Activated CD4-positive, alpha-beta T cell treated with anti-CD3 and anti-CD28 coated beads for 1 hour (primary cell): Measurements from ENCODE around the gene EXTL1.
"Not testable (repeated sequence)": the region's sequence is repeated elsewhere in the genome, so short reads cannot be mapped to it uniquely, and the experiment has no call there.

ENCODE experiments used
- DNase-seq: peaks from one replicate; pipeline ENCODE4 v3.0.0-alpha.2; 2020

Gene EXTL1, protein sequence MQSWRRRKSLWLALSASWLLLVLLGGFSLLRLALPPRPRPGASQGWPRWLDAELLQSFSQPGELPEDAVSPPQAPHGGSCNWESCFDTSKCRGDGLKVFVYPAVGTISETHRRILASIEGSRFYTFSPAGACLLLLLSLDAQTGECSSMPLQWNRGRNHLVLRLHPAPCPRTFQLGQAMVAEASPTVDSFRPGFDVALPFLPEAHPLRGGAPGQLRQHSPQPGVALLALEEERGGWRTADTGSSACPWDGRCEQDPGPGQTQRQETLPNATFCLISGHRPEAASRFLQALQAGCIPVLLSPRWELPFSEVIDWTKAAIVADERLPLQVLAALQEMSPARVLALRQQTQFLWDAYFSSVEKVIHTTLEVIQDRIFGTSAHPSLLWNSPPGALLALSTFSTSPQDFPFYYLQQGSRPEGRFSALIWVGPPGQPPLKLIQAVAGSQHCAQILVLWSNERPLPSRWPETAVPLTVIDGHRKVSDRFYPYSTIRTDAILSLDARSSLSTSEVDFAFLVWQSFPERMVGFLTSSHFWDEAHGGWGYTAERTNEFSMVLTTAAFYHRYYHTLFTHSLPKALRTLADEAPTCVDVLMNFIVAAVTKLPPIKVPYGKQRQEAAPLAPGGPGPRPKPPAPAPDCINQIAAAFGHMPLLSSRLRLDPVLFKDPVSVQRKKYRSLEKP

DNA sequence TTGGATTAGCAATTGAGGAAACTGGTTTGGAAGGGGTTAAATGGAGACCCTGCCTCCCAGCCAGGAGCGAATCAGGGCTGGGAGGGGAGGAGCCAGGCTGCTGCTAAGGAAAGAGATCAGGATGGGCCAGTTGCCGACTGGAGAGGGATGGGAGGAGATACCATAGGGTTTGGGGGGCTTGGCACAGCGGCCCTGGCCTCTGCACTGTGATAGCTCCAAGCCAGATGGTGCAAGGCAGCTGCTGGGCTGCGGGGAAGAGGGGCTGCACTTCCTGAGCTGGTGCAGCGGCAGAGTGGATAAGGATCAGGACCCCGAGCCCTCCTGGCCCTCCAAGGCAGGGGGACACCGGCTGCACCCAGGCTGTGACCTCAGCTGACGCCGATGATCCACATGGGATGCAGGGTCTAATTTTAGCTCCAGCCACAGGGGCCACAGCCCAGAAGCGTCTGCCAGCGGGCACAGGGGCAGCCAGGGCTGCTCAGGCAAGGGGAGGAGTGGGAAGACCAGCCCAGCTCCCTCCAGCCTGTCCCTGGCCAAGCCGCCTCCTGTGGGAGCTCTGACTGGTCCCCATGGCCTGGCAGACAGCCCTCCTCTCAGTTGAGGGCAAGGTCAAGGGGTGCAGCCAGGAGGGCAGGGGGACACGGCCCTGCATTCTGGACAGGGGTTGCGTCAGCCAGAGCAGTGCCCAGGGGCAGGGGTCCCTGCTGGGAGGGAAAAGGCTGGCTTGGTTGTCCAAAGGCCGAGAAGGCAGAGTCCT, at the start of gene EXTL1:
TSS of gene EXTL1 (plus strand) at position 129 of the 757 bp plus-strand sequence. CDS start 872 bp downstream, outside the sequence.
- DNase-seq = no peak

DNA sequence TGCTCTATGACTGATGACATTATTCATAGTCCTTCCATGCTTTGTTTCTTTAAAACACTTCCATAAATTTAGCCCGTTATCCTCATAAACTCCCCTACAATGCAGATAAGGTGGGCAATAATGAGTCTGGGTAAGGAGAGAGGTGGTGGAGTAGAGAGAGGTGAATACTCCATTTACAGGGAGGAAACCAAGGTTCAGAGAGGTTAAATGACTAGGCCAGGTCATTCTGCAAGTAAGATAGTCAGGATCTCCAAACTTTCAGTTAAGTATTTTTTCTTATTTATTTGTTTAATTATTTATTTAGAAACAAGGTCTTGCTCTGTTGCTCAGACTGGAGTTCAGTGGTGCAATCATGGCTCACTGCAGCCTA, 49.8 kb upstream of the EXTL1 start:
- DNase-seq = no peak

DNA sequence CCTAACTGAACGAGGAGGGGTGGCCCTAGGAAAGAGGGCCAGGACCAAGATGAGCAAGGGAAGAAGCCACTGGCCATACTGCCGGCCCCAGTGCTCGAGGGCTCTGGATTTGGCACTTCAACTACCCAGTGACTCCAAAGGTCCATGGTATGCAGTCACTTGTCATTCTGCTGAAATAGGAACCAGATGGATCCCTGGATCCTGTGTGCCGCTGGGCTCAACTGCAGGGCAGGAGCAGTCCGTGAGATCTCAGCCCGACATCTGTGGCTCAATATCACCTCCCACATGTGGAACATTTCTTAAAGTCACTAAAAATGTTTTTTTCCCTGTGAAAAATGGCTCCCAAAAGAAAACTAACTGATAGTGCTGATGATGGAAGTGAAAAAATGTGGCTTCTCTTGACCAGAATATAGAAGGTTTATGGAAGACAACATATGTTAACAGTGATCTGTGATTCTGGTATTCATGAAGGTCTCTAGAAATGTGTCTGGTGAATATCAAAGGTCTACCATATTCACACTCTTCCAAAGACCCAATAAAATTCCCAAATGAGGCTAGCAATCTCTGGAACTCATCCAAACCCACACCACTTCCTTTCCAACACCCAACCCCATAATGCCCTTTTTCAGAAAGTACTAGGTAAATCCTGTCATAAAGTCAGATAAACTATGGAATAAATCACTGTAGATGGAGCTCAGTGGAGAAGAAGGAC, 47.8 kb upstream of the EXTL1 start:
- no peak for DNase-seq

DNA sequence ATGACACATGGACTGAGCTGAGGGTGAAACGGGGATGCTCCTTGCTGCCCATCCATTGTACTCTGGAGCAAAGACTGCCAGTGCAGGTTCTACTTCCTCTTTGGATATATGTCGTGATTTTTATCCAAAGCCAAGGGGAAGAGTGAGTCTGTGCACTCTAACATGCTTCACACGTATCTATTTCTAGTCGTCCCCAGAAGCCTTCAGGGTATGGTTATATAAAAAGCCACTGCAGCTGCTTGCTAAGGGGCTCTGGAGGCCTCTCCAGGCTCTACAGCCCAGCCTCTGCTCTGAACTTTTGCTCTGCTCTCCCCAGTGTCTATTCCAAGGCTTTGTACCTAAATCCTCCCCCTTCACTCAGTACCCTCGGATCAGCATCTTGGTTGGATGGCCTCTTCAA, 43.8 kb upstream of the EXTL1 start:
- DNase-seq = no peak

DNA sequence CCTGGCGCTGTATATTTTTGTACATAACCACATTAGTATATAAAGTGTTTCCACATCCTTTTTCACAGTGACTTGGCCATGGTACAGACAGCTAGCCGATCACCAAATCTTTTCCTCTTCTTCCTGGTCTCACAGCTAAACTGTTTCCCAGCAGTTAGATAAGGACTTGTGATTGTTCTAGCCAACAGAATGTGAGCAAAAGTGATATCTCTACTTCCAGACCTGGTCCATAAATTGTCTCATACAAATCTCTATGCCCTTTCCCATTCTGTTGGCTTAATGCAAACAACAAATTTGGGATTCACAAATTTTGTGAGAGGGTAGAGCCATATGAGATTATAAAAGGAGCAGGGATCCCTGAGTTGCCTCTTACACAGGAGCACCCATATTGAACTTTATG, 43.2 kb upstream of the EXTL1 start:
- DNase-seq = no peak

DNA sequence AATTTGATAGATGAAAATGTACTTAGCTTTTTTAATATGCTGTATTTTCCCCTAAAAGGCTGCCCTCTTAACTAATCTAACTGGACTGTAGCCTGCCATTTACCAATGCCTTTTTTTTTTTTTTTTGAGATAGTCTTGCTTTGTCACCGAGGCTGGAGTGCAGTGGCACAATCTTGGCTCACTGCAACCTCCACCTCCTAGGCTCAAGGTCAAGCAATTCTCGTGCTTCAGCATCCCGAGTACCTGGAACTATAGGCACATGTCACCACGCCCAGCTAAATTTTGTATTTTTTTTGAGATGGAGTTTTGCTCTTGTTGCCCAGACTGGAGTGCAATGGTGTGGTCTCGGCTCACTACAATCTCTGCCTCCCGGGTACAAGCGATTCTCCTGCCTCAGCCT, 42.4 kb upstream of the EXTL1 start:
- no peak for DNase-seq

DNA sequence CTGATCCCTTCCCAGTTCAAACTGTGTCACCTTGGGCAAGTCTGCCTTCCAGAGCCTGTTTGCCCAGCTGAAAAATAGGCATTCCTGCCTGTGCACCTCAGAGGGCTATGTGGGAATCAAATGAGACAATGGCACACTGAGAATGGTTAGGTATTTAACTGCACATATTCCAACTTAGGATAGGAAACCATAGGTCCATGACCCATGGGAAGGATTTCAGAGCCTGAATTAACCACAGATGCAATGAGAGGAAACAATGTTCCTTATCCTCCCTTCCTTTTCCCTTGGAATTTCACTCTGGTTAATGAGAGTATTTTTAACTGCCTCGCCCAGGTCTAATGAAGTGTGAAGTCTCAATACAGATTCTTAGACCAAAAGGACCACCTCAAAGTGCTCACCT, 36.4 kb upstream of the EXTL1 start:
- no peak for DNase-seq

DNA sequence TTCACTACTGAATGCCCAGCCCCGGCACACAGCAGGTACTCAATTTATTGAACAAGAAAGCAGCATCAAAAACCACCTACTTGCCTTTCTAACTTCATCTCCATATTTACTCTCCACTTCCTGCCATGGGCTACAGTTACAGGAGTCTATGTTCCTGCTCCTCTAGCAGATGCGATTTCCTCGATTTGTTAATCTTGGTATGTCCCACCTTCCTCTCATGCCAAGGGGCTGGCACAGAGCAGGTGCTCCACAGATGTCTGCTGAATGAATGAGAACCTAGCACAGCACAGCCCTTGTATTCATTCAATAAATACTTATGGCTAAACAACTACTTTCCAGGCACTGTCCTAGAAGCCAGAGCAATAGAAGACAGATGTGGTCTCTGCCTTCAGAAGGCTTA, 35.9 kb upstream of the EXTL1 start:
- no peak for DNase-seq

DNA sequence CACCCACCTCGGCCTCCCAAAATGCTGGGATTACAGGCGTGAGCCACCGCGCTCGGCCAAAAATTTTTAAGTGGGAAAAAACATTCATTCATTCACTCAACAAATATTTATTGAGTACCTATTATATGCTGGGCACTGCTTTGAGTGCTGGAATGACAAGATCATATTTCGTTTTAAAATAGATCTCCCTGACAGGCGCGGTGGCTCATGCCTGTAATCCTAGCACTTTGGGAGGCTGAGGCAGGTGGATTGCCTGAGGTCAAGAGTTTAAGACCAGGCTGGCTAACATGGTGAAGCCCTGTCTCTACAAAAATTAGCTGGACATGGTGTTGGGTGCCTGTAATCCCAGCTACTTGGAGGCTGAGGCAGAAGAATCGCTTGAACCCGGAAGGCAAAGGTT, 34.8 kb upstream of the EXTL1 start:
- DNase-seq = not testable (repeated sequence)

DNA sequence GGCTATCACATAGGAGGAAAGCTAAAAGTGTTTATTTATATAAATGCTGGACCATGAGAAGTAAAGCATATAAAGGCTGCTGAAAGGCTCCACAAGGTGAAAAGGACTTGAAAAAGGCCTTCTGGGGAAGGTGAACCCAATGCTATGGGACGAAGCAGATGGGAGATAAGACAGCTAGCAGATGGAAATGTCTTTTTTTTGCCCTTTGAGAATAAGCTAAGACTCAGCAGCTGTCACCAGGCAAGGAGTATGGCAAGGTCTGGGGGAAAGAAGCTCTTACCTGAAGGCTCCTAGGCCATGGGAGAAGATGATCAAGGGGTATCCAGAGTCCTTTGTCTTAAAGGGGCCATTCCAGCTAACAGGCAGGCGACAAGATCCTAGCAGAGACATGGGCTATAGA, 33.6 kb upstream of the EXTL1 start:
- no peak for DNase-seq

DNA sequence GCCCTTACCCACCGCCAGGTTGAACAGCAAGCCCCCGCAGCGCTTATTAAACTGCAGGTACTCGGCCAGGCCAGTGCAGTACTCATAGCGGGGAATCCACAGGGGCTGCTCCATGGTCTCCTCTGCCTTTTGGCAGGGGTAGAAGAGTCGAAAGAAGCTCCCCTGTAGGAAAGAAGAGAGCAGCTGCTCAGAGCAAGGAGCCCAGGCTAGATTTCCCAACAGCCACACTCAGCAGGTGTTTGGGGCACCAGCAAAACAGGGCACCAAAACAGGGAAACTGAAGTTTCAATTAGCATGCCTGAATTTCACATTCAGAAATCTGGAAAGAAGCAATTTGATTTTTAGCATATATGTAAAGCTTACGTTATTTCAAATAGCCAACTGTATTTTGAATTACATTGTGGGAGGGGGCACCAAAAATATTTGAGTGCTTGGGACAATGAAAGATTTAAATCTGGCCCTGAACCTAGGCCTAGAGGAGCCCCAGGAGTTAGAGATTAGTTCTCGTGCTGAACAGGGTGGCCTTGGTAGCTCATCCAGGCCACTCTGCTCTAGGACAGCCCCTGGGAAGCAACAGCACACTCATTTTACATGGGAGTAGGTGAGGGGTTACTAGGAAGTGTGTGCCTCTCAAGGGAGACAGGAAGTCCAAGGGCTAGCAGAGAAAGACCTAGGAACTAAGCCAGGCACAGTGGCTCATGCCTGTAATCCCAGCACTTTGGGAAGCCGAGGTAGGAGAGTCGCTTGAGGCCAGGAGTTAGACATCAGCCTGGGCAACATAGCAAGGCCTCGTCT, 31.9 kb upstream of the EXTL1 start:
- DNase-seq = no peak

DNA sequence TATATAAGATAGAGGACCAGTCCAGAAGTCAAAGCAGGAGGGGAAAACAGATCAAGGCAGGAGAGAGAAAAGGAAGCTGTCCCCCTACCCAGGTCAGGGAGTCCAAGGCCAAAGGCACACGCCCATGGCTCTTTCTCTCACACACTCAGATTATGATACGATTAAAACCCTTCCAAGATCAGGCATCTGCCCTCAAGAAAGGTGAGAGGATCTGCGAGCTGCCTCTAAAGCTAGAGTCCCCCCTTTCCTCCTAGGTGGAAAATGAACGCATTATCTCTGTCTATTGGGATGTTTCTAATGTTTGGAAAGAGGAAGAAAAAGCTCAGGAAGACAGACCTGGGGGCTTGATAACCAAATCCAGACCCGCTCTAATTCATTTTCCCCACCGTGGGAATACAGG, 31.3 kb upstream of the EXTL1 start:
- DNase-seq = no peak

DNA sequence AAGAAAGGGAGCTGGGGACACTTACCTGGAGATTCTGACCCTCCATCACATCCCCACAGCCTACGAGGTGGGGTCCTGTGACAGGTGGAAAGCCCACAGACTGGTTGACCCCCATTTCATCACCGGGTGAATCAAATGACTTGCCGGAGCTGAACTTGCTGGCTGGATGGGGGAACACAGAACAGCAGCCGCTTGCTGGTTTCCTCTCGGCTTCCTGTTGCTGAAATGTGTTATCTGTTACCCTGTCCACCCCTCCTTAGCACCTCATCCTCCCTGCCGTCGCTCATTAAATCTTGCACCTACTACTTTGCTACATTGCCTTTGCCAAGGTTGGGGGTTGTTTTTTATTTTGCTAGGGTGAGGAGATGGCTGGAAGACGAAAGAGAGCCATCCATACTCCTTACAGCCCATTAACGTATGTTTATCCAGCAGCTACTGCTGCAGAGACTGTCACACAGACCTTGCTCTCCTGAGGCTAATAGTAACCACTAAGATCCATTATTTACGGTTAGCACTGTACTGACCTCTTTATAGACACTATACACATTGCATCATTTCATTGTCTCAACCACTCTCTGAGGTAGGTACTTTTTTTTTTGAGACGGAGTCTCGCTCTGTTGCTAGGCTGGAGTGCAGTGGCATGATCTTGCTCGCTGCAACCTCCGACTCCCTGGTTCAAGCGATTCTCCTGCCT, 30.7 kb upstream of the EXTL1 start:
- peak; percentile 36 for DNase-seq

DNA sequence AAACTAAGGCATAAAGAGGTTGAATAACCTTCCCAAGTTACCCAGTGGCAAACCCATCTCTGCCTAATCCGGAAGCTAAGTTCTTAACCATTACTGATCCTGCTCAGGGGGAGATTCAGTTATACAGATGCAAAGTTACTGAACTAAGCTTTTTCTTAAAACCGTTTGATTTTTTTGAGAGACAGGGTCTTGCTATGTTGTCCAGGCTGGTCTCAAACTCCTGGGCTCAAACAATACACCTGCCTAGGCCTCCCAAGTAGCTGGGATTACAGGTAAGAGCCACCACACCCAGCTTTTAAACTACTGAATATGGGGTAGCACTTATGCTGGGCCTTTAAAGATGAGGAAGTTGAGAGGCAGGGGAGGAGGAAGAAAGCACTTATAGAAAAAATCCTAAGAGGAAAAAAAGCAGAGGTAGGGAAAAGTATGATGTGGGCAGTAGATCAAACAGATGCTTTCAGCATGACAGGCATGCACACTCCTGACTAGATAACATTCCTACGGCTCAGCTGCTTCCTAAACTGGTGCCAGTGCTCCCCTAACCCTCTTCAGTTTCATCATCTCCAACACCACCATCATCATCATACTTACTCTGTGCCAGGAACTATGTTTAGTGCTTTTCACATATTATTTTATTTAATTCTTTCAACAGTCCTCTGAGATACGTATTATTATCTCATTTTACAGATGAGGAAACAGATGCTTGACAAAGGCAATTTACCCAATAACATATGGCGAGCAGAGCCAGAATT, 29.5 kb upstream of the EXTL1 start:
- DNase-seq = no peak

DNA sequence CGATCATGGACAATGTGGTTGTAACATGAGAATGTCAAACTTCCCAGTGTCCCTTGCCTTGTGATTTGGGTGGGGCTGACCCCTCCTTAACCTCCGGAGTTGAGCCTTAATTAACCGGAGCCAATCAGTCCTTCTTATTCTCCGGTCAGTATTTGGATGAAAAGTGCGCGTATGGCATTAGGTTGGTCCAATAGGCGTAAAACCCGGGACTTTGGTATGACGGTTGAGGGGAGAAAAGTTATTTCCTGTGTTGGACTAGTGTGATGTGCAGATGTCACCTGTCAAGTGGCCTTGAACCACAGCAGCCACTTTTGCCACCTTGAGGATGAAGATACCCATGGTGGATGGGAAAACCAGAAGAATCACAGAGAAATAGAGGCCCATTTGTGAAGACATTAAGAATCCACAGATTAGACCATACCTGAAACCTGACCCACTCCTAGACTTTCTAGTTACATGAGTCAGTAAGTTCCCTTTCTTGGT, 28.8 kb upstream of the EXTL1 start:
- no peak for DNase-seq

DNA sequence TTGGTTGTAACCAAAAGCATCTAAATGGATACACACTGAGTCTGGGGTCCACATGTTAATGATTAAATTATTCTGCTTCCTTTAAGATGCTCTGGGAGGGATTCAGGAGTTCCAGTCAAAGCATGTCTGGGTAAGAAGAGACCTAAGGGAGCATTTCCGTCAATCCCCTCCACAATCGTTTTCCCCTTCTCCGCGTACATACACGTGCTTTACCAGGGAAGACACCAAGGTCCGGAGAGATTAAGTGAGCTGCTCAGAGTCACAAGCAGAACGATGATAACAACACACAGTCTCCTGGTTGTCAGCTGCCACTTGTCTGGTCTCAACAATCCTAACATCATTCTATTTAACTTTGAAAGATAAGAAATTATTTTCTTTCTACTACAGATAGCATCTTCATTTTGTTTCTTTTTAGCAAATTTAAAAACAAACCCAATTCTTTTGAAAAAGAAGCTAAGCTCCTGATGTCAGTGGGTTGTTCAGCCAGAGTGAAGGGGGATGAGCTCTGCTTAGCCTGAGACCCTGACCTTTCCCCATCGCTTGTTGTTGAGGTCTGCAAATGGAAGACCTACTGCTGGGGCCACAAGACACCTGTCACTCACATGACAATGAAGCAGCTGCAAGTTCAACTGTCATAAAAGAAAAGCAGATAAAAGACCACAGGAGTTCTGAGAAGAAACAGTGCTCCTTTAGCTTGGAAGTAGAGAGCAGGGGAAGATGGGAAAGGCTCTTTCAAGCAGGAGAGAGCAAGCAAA, 28.2 kb upstream of the EXTL1 start:
- DNase-seq = no peak

DNA sequence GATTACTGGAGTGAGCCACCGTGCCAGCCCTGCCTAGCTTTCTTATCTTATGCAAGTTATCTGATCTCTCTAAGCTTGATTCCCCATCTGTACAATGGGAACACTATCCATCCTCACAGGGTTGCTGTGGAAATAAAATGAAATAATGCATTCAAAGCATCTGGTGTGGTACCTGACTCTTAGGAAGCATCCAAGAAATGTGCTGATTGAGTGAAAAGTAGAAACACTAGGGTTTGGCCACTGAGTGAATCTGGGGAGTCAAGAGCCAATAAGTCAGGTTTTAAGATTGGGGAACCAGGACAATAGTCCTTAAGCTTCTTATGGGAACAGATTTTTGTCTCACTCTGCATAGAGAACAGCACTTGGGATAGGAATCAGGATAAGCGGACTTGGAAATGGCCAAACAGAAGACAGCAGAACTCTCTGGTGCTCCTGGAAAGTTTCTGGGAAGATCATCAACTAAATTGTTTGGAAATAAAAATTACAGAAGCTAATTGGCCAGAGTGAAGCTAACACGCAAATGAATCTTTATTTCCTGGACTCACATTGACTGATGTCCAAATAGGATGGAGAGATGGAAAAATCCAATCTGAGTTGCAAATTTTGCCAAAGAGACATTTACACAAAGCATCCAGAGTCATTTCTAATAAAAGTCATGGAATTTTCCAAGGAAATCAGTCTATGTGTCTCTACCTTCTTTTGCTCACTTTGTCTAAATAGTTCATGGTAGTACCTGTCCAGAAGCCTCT, 27.0 kb upstream of the EXTL1 start:
- DNase-seq = no peak

DNA sequence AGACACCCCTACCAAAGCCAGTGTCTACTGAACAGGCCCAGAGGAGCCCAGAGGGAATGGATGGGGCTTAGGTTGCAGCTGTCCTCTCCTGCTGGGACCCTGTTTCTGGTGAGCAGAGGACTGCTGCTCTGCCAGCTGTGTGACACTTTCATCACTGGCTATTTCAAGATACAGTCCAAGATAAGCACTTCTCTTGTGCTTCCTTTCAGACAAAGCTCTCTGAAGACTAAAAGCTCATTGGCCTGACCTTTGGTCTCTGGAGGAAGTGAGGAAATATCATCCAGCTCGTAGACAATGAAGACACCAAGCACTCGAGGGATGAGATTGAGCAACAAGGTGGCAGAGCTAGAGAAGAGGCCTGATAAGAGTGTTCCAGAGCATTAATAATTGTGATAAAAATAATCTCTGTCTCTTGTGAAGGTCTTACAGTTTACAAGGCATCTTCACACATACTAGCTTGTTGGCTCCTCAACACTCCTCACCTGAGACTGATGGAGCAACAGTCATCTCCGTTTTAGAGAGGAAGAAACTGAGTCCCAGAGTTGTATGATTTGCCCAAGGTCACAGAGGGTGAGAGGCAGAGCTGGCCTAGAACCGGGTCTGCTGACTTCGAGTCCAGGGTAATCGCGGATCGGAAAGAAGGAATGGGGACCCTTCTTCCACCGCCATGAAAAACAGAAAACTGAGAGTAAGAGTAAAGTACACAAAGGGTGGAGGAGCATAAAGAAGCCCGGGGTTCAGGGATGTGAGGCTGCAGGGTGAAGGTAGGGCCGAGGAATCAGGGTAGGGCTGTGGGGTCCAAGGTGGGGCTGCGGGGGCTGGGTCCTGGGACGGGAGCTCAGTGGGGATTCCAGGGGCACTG, 24.4 kb upstream of the EXTL1 start:
- no peak for DNase-seq
